Myometrial cell (primary cell): ENCODE results near the gene GIPR. TPM values are rescaled to one million over a fixed set of nuclear protein-coding genes. Genes with fewer than 3 reads are reported as not detected.

Experiments
- total RNA-seq: library from RNA; depleted of rRNA; stranded (reverse); fragments of >200 nt; gene quantifications from 2 replicates; pipeline ENCODE4 v1.2.3, GENCODE V29; 2015

GIPR gene, protein sequence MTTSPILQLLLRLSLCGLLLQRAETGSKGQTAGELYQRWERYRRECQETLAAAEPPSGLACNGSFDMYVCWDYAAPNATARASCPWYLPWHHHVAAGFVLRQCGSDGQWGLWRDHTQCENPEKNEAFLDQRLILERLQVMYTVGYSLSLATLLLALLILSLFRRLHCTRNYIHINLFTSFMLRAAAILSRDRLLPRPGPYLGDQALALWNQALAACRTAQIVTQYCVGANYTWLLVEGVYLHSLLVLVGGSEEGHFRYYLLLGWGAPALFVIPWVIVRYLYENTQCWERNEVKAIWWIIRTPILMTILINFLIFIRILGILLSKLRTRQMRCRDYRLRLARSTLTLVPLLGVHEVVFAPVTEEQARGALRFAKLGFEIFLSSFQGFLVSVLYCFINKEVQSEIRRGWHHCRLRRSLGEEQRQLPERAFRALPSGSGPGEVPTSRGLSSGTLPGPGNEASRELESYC
- total RNA-seq: 0.18 TPM in 1 of 2 replicates, not detected in the other

DNA sequence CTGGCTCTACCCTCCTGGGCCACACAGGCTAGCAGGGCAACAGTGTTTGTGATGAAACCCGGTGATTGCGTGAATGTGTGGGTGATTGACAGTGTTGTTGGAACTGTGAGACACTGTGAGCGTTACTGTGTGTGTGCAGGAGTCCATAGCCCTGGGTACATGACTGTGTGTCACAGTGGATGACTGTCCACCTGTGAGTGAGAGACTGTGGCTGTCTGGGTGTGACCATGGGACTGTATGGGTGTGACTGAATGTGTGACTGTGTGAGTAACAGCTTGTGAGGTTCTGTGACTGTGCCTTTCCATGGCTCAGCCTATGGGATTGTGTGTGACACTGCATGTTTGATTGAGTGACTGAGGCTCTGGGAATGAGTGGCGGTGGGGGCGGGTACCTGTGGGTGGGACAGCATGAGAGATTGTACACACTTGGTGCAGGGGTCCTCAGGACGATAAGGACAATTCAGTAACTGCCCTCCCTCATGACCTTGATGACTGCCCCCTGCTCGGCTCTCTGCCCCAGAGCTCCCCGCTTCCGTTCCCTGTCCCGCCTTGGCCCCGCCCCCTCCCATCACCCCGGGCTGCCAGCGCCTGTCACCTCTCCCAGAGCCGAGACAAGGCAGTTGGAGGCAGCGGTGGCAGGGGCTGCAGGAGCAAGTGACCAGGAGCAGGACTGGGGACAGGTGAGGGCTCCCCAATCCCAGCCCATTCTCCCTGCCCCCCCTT is at the start of gene GIPR:
GIPR (plus strand) TSS at position 602 of the 722 bp plus-strand sequence. CDS start 1,300 bp downstream, outside the sequence.

DNA sequence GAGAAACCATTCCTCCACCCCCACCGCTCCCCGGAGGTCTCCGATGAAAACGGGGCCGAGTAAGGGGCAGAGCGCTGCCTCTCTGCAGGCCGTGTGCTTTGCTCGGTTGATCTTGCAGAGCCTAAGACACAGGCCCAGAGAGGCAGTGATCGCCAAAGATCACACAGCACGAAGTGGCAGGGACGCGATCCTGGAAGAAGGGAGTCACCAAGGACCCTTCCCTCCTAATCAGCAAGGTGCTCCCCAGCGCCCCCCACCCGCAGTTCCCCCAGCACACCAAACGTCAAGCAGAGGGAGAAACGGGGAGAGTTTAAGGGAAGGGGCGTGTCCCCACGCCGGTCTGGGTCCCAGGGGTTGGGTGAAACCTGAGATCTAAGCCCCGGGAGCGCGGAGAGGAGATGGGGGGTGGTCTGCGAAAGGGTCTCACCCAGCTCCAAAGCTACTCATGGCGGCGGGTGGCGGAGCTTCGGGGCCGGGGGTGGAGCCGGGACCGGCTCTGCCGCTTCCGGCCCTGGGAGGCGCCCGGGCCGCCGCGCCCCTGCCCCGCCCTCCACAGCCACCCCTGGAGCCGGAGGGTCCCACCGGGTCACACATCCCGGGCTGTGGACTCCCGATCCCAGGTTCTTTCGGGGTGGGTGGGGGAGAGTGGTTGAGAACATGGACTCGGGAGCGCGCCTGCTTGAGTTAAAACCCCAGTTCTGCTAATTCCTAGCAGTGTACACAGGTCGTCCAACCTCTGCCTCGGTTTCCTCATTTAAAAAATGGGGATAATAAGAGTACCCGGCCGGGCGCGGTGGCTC is 28.9 kb upstream of the GIPR start, which contains the start of gene EML2:
EML2 (minus strand) TSS at position 468 of the 800 bp plus-strand sequence; CDS start at position 447, 21 bp downstream.

DNA sequence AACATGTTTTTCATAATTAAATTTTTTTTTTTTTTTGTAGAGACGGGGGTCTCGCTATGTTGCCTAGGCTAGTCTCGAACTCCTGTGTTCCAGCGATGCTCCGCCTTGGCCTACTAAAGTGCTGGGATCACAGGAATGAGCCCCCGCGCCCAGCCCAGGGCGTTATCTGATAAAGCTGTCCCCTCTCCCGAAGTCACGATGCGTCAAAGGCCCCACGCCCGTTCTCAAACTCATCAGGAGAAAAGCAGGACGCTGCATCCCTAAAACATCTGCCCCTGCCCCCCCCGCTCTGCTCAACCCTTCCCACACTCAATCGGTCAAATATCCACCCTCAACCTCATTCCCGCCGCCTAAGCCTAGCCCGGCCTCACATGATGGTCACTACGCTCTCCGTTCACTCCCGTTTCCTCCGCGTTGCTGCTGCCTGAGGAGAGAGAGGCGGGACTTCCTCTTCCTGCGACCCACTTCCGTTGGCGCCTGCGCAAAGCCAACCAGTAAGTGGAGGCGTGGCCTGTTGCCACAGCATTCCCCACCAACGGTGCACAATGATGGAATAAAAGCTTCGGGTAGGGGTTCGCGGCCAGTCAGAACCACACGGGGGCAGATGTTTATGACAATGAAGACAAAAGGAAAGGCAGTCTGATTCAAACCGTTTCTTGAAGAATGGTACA is 23.6 kb downstream of the GIPR start, which contains the start of gene SNRPD2:
SNRPD2 (minus strand) TSS at position 438 of the 671 bp plus-strand sequence; CDS start at position 373, 65 bp downstream.

DNA sequence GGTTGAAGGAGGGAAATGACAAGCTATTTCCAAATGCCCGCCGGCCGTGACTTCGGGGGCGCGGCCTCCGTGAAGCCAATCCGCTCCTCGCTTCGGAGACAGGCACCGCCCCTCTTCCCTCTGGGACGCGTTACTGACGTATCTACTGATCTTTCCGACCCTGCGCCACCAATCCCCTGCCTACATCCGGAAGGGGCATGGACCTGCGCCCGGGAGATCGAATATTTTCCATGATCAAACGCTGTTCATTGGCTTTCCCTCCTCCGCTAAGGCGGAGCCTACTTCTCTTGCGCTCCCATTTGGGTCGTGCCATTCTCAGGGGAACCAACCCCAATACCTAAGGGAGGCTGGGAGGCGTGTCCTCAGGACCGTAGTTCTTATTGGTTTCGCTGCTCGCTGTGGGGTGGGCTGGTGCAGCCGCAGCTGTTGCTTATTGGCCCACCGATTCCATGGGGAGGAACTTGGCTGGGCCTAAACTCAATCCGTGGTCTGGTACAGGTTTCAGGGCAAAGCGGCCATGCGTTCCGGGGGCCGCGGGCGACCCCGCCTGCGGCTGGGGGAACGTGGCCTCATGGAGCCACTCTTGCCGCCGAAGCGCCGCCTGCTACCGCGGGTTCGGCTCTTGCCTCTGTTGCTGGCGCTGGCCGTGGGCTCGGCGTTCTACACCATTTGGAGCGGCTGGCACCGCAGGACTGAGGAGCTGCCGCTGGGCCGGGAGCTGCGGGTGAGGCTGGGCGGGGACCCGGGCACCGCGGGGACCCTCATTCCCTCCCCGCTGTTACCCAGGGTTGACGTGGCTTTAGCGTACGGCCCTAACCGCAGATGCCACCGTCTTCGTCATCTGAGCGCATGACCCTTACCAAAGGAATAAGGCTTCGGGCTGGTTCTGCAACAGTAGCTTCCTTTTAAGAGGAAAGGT is 24.4 kb downstream of the GIPR start, which contains the start of gene QPCTL:
QPCTL (plus strand) TSS at position 480 of the 919 bp plus-strand sequence; CDS start at position 518, 38 bp downstream.

DNA sequence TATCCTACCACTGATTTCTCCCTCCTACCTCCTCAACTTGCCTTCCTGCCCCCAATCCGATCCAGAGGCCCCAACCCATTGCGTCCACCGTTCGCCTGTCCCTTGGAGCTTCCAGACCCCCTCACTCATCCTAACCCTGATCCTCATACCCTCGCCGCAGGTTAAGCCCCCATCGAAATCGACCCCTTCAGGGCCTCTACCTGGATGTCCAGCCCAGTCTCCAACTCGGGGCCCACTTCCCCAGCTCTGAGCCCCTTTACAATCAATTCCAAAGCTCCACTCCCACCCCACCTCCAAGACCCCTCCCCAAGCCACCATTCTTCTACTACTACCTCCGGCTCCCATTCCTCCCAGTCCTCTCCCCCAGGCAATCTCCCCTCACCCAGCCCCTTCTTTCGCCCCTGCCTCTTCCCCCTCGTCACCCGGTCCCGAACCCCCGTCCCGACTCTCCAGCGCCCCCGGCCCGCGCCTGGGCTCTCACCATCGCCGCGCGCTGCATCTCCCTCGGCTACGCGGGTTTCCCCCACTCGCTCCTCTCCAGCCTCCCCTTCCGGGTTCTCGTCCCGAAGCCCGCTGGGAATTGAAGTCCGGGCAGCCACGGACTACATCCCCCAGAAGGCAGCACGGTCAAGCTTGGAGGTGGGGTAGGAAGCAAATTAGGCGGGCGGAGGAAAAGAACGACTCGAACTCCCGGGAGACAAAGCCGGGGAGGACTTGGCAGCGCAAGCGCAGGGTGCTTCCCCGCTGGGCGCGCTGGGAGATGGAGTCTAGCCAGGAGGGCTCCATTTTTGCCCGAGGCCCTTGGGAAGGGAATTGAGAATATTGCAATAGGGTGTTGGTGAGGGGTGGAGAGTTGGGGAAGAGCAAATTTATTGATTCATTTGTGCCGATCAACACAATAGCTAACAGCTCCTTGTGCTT is 62.6 kb downstream of the GIPR start, which contains the start of gene FBXO46:
FBXO46 (minus strand) TSS at position 529 of the 921 bp plus-strand sequence. CDS start 17,401 bp downstream, outside the sequence.

Other genes starting within 250 kb of the GIPR start
- 177 and 211 TPM in 2 replicates for gene ERCC1, start 244.3 kb upstream of the GIPR start, total RNA-seq
- 3.7 and 4.4 TPM in 2 replicates for gene FOSB, start 200.2 kb upstream of the GIPR start, total RNA-seq
- 15.1 and 20.2 TPM in 2 replicates for gene RTN2, start 171.2 kb upstream of the GIPR start, total RNA-seq
- 0.58 and 5.1 TPM in 2 replicates for gene PPM1N, start 169.8 kb upstream of the GIPR start, total RNA-seq
- gene VASP, start 160.7 kb upstream of the GIPR start, total RNA-seq: 111 and 143 TPM in 2 replicates
- gene OPA3, start 83.4 kb upstream of the GIPR start, total RNA-seq: 6.1 and 14.7 TPM in 2 replicates
- gene GPR4, start 66.0 kb upstream of the GIPR start, total RNA-seq: 0.29 and 0.53 TPM in 2 replicates
- 43.2 and 45.6 TPM in 2 replicates for gene EML2, start 28.8 kb upstream of the GIPR start, total RNA-seq
- 306 and 318 TPM in 2 replicates for gene SNRPD2, start 23.7 kb downstream of the GIPR start, total RNA-seq
- gene QPCTL, start 24.4 kb downstream of the GIPR start, total RNA-seq: 29.2 and 49.6 TPM in 2 replicates
- 8.7 and 8.9 TPM in 2 replicates for gene FBXO46, start 62.7 kb downstream of the GIPR start, total RNA-seq
- not detected in 2 replicates for gene MEIOSIN, start 65.2 kb downstream of the GIPR start, total RNA-seq
- gene SIX5, start 101.0 kb downstream of the GIPR start, total RNA-seq: 16.1 and 21.0 TPM in 2 replicates
- gene DMPK, start 114.3 kb downstream of the GIPR start, total RNA-seq: 17.6 and 23.9 TPM in 2 replicates
- gene DMWD, start 124.6 kb downstream of the GIPR start, total RNA-seq: 30.8 and 31.1 TPM in 2 replicates
- not detected in 2 replicates for gene RSPH6A, start 147.1 kb downstream of the GIPR start, total RNA-seq
- gene SYMPK, start 194.9 kb downstream of the GIPR start, total RNA-seq: 33.5 and 40.6 TPM in 2 replicates
- not detected in 2 replicates for gene FOXA3, start 196.1 kb downstream of the GIPR start, total RNA-seq
- gene IRF2BP1, start 217.9 kb downstream of the GIPR start, total RNA-seq: 21.1 and 32.6 TPM in 2 replicates
- gene MYPOP, start 234.4 kb downstream of the GIPR start, total RNA-seq: 0.53 and 3.5 TPM in 2 replicates
- gene NANOS2, start 246.6 kb downstream of the GIPR start, total RNA-seq: not detected in 2 replicates